Panc1 (cell line): ENCODE data around the gene SEC61A2. TPM values are rescaled to one million over a fixed set of nuclear protein-coding genes. Genes with fewer than 3 reads are reported as not detected.
A peak's percentile ranks its signal among the peaks of the same experiment; 100 is the strongest.

ENCODE experiments used
- ATAC-seq: fragments of 200-7000 bp; cut with Tn5 transposase; 2 replicates; pipeline ENCODE4 v1.9.1; 2020; ENCODE audit warnings: mild to moderate bottlenecking, moderate library complexity
- BruUV-seq: library from RNA; stranded (reverse); fragments of 400-500 nt; replicated peaks from 2 replicates; lab custom pipeline; 2021; lab: Mats Ljungman, UMichigan
- CTCF ChIA-PET: fragments of 300-600 bp; sonication (Branson Sonifier 250); formaldehyde crosslinking; loops from one replicate; lab custom pipeline; 2022; ENCODE audit warnings: antibody characterized with exemption; lab: Charles Lee
- POLR2A ChIA-PET: fragments of 300-600 bp; sonication (Branson Sonifier 250); formaldehyde crosslinking; loops from one replicate; lab custom pipeline; 2022; ENCODE audit warnings: antibody characterized with exemption; lab: Charles Lee
- DNase-seq: peaks from one replicate; pipeline ENCODE4 v3.0.0-alpha.2; 2010; ENCODE audit warnings: low read depth, low spot score
- H3K27ac ChIP-seq: 2 replicates; pipeline ENCODE4 v1.5.1; 2011; ENCODE audit warnings: mild to moderate bottlenecking, low read length, inconsistent platforms
- H3K27me3 ChIP-seq: fragments of 200-500 bp; sonication (Bioruptor generic); 2 replicates; pipeline ENCODE4 v1.6.0; 2014; ENCODE audit warnings: low read length, inconsistent platforms; ENCODE audit not compliant: control insufficient read depth, insufficient read depth
- H3K36me3 ChIP-seq: fragments of 200-500 bp; sonication (Bioruptor generic); 2 replicates; pipeline ENCODE4 v1.5.1; 2014; ENCODE audit warnings: inconsistent platforms, mild to moderate bottlenecking, low read length, moderate library complexity; ENCODE audit not compliant: control insufficient read depth, insufficient read depth
- H3K4me1 ChIP-seq: 2 replicates; pipeline ENCODE4 v1.5.1; 2011; ENCODE audit warnings: inconsistent platforms, mild to moderate bottlenecking, low read length, moderate library complexity; ENCODE audit not compliant: control insufficient read depth, insufficient read depth
- H3K4me3 ChIP-seq, 2 experiments: 2 replicates each; pipeline ENCODE4 v1.5.1; 2011 to 2012; ENCODE audit warnings: low read depth in 2 of 2, low read length in 2 of 2, mild to moderate bottlenecking in 2 of 2, inconsistent platforms in 1 of 2, moderate library complexity in 1 of 2
- H3K9me3 ChIP-seq: fragments of 200-500 bp; sonication (Bioruptor generic); 2 replicates; pipeline ENCODE4 v1.5.1; 2014; ENCODE audit warnings: low read depth, mild to moderate bottlenecking, inconsistent platforms, low read length, moderate library complexity; ENCODE audit not compliant: control insufficient read depth, insufficient read depth
- POLR2AphosphoS5 ChIP-seq: IDR thresholded peaks from 2 replicates; pipeline ENCODE4 v1.6.1; 2012; ENCODE audit warnings: mild to moderate bottlenecking, low read depth, low read length, moderate library complexity
- SIN3A ChIP-seq: IDR thresholded peaks from 2 replicates; pipeline ENCODE4 v1.6.1; 2012; ENCODE audit warnings: low read depth, mild to moderate bottlenecking, low read length, moderate library complexity, borderline replicate concordance; ENCODE audit not compliant: insufficient read depth
- TCF7L2 ChIP-seq: IDR thresholded peaks from 2 replicates; pipeline ENCODE4 v1.6.1; 2011; ENCODE audit warnings: mild to moderate bottlenecking, low read depth, low read length, inconsistent platforms
- in situ Hi-C: cut with HindIII; loops from 2 replicates; pipeline ENCODE4 v1.10.0; 2016; ENCODE audit warnings: low sequenced_read_pairs, low pct_unique_long_range_greater_than_20kb
- intact Hi-C: fragments of 100-400 bp; cut with micrococcal nuclease; formaldehyde crosslinking; loops from one replicate; pipeline ENCODE4 v1.10.0; 2022; ENCODE audit not compliant: unreplicated experiment
- total RNA-seq: library from RNA; stranded (reverse); gene quantifications from one replicate; pipeline ENCODE4 v1.2.1, GENCODE V29; 2021; ENCODE audit not compliant: unreplicated experiment
- TF ChIP-seq, protein P1 (sequence below): fragments of 450-650 bp; IDR thresholded peaks from 2 replicates; pipeline ENCODE4 v1.5.1; 2017; ENCODE audit warnings: mild to moderate bottlenecking
- TF ChIP-seq, protein P2 (sequence below), 2 experiments: IDR thresholded peaks; 2 replicates each; pipeline ENCODE4 v1.6.1; 2011 to 2012; ENCODE audit warnings: low read depth in 2 of 2, control low read depth in 1 of 2, low read length in 1 of 2, mild to moderate bottlenecking in 1 of 2, moderate library complexity in 1 of 2; ENCODE audit not compliant: insufficient read depth in 1 of 2

The SEC61A2 gene
- total RNA-seq, 1 experiment from 2014 or later, result 8.8 TPM

GRCh38 chr10:12195281-12195602 lies 65.8 kb downstream of the SEC61A2 start:
- peak overlapping the region; percentile 95 for H3K27ac ChIP-seq
- intact Hi-C loops (no loop called here), in situ Hi-C loops (no loop called here)
- H3K4me1 ChIP-seq, result peaks cover 4% of the 10 kb centered on the region
- TF ChIP-seq, protein P1, sequence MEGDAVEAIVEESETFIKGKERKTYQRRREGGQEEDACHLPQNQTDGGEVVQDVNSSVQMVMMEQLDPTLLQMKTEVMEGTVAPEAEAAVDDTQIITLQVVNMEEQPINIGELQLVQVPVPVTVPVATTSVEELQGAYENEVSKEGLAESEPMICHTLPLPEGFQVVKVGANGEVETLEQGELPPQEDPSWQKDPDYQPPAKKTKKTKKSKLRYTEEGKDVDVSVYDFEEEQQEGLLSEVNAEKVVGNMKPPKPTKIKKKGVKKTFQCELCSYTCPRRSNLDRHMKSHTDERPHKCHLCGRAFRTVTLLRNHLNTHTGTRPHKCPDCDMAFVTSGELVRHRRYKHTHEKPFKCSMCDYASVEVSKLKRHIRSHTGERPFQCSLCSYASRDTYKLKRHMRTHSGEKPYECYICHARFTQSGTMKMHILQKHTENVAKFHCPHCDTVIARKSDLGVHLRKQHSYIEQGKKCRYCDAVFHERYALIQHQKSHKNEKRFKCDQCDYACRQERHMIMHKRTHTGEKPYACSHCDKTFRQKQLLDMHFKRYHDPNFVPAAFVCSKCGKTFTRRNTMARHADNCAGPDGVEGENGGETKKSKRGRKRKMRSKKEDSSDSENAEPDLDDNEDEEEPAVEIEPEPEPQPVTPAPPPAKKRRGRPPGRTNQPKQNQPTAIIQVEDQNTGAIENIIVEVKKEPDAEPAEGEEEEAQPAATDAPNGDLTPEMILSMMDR, result no peak
- TF ChIP-seq TCF7L2 (no peak), POLR2AphosphoS5 (no peak), SIN3A (no peak)
- TF ChIP-seq, protein P2, sequence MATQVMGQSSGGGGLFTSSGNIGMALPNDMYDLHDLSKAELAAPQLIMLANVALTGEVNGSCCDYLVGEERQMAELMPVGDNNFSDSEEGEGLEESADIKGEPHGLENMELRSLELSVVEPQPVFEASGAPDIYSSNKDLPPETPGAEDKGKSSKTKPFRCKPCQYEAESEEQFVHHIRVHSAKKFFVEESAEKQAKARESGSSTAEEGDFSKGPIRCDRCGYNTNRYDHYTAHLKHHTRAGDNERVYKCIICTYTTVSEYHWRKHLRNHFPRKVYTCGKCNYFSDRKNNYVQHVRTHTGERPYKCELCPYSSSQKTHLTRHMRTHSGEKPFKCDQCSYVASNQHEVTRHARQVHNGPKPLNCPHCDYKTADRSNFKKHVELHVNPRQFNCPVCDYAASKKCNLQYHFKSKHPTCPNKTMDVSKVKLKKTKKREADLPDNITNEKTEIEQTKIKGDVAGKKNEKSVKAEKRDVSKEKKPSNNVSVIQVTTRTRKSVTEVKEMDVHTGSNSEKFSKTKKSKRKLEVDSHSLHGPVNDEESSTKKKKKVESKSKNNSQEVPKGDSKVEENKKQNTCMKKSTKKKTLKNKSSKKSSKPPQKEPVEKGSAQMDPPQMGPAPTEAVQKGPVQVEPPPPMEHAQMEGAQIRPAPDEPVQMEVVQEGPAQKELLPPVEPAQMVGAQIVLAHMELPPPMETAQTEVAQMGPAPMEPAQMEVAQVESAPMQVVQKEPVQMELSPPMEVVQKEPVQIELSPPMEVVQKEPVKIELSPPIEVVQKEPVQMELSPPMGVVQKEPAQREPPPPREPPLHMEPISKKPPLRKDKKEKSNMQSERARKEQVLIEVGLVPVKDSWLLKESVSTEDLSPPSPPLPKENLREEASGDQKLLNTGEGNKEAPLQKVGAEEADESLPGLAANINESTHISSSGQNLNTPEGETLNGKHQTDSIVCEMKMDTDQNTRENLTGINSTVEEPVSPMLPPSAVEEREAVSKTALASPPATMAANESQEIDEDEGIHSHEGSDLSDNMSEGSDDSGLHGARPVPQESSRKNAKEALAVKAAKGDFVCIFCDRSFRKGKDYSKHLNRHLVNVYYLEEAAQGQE (IDR thresholded peaks at IDR 0.05; ENCODE audit: insufficient read depth in 1 of 2, low read depth in 2 of 2, low read length in 1 of 2), result no peak
- BruUV-seq, result TSS peak; percentile 79
- no peaks in the 10 kb centered on the region for H3K27me3 ChIP-seq
- ChIA-PET CTCF (no interaction called here), POLR2A (no interaction called here)
- H3K36me3 ChIP-seq, result peaks cover 20% of the 10 kb centered on the region
- ATAC-seq (no peak), DNase-seq (no peak)
- peak overlapping the region; percentile 89 to 96 for H3K4me3 ChIP-seq
- no peaks in the 10 kb centered on the region for H3K9me3 ChIP-seq

- ChIA-PET POLR2A (no interaction called here), CTCF (no interaction called here)
- peak within 1 kb of the TSS; percentile 89 to 96 for H3K4me3 ChIP-seq
- DNase-seq (peak; percentile 80), ATAC-seq (peak; percentile 98)
- peak within 1 kb of the TSS; percentile 95 for H3K27ac ChIP-seq
- in situ Hi-C loops (no loop called here), intact Hi-C loops (no loop called here)
- H3K27me3 ChIP-seq, result no peaks in the 10 kb centered on the region
- H3K36me3 ChIP-seq, result peaks cover 20% of the 10 kb centered on the region
- TF ChIP-seq, protein P1, result no peak
- TF ChIP-seq, protein P2 (IDR thresholded peaks at IDR 0.05; ENCODE audit: insufficient read depth in 1 of 2, low read depth in 2 of 2, low read length in 1 of 2), result no peak
- no peak for TF ChIP-seq TCF7L2
- TF ChIP-seq SIN3A, result no peak
- no peak for TF ChIP-seq POLR2AphosphoS5
- BruUV-seq, result no TSS peak
- no peaks in the 10 kb centered on the region for H3K9me3 ChIP-seq
- peaks cover 4% of the 10 kb centered on the region for H3K4me1 ChIP-seq
Measured at GRCh38 chr10:12195603-12196506, 66.4 kb downstream of the SEC61A2 start, which contains the start of the genes CDC123 and NUDT5. Gene CDC123 (plus strand): TSS chr10:12196188. CDS start chr10:12196246, 58 bp downstream. Gene NUDT5 (minus strand): TSS chr10:12195891. CDS start chr10:12186291, 9,600 bp downstream.
